Measurements from ENCODE around the gene PIGC. TPM values are rescaled to one million over a fixed set of nuclear protein-coding genes. Genes with fewer than 3 reads are reported as not detected.

Gene PIGC
- total RNA-seq, 2 donors from 2014 or later = 22.9 to 24.1 TPM

Other genes starting within 250 kb of the PIGC start
- not detected for gene C1orf105, start 23.4 kb downstream of the PIGC start, total RNA-seq
- gene SUCO, start 89.1 kb upstream of the PIGC start, total RNA-seq = 10 to 100 TPM; 24.8 to 26.9 TPM
- gene FASLG, start 215.0 kb upstream of the PIGC start, total RNA-seq = under 1 TPM; 0.49 to 0.70 TPM